ENCODE data around the gene CCDC171. TPM values are rescaled to one million over a fixed set of nuclear protein-coding genes. Genes with fewer than 3 reads are reported as not detected.

CCDC171 gene
- total and polyA plus RNA-seq, 2 experiments from 2014 or later = 4.4 to 5.1 TPM

GRCh38 chr9:15975101-15975778, 422.4 kb downstream of the CCDC171 start:
- Histone ChIP-seq H3K27ac (ENCODE audit: low read depth) (no peak overlapping the region), H3K4me3 (no peak overlapping the region), H3K4me2 (no peak overlapping the region), H3F3A (replicated peaks; ENCODE audit: low read depth) (no peaks in the 10 kb centered on the region), H3K9me2 (ENCODE audit: insufficient read depth) (no peaks in the 10 kb centered on the region), H4K20me1 (replicated peaks; ENCODE audit: insufficient read depth) (no peaks in the 10 kb centered on the region), H3K36me3 (ENCODE audit: insufficient read depth) (no peaks in the 10 kb centered on the region), H2AFZ (no peak overlapping the region), H3K27me3 (ENCODE audit: insufficient read depth) (no peaks in the 10 kb centered on the region), H3K79me2 (replicated peaks; ENCODE audit: insufficient read depth) (no peaks in the 10 kb centered on the region), H3K4me1 (ENCODE audit: insufficient read depth) (no peaks in the 10 kb centered on the region)
- H3K27ac Mint-ChIP-seq = no peak overlapping the region
- H3K27me3 Mint-ChIP-seq (ENCODE audit: insufficient read depth, low read depth, poor library complexity) = peaks cover 2% of the 10 kb centered on the region
- TF ChIP-seq ZNF462 (CRISPR knock-in tag; IDR thresholded peaks at IDR 0.05) (no peak), STAT1 (IDR thresholded peaks at IDR 0.05; ENCODE audit: unreplicated experiment) (no peak), NANOG (IDR thresholded peaks at IDR 0.05; ENCODE audit: borderline replicate concordance) (no peak), CTCF (conservative IDR thresholded peaks at IDR 0.05; ENCODE audit: low read depth in 2 of 2) (no peak), POLR2AphosphoS5 (IDR thresholded peaks at IDR 0.05; ENCODE audit: low read depth) (no peak), CREB1 (CRISPR knock-in tag; IDR thresholded peaks at IDR 0.05; ENCODE audit: low read depth) (no peak), ZNF331 (CRISPR knock-in tag; IDR thresholded peaks at IDR 0.05; ENCODE audit: low read depth) (no peak), EZH2phosphoT487 (IDR thresholded peaks at IDR 0.05; ENCODE audit: unreplicated experiment) (no peak)
- H3K9me3 Mint-ChIP-seq = no peaks in the 10 kb centered on the region
- ATAC-seq (no peak), DNase-seq (ENCODE audit: low spot score) (no peak)
- H3K4me3 Mint-ChIP-seq = no peak overlapping the region
- no peaks in the 10 kb centered on the region for H3K4me1 Mint-ChIP-seq
- no peaks in the 10 kb centered on the region for H3K36me3 Mint-ChIP-seq (ENCODE audit: low read depth)

Measured in GM23338 (cell line).